Embryonic facial prominence (tissue), 1 donor: ENCODE results near the gene TDRD9.
"Not testable (repeated sequence)": the region's sequence is repeated elsewhere in the genome, so short reads cannot be mapped to it uniquely, and the experiment has no call there.

ENCODE experiments used
- DNase-seq: peaks from one replicate; pipeline ENCODE4 v3.0.0-alpha.2; 2016; ENCODE audit errors: extremely low spot score

TDRD9 gene

GRCh38 chr14:103892247-103892646 lies 36.0 kb upstream of the TDRD9 start:
- DNase-seq: no peak

- DNase-seq: no peak
These were observed 34.1 kb upstream of the TDRD9 start for GRCh38 chr14:103894034-103894722.

- no peak for DNase-seq
These were observed 33.6 kb upstream of the TDRD9 start for GRCh38 chr14:103894723-103895059.

- DNase-seq: no peak
These were observed 31.7 kb upstream of the TDRD9 start for GRCh38 chr14:103896578-103896977.

- DNase-seq: no peak
These were observed 30.9 kb upstream of the TDRD9 start for GRCh38 chr14:103897075-103897947.

- no peak for DNase-seq
These were observed 30.1 kb upstream of the TDRD9 start for GRCh38 chr14:103898204-103898603.

GRCh38 chr14:103898711-103899110 lies 29.5 kb upstream of the TDRD9 start:
- DNase-seq: no peak

- DNase-seq: no peak
These were observed 28.9 kb upstream of the TDRD9 start for GRCh38 chr14:103899316-103899715.

- DNase-seq: no peak
These were observed 28.4 kb upstream of the TDRD9 start for GRCh38 chr14:103899833-103900232.

GRCh38 chr14:103904493-103905107 lies 23.7 kb upstream of the TDRD9 start:
- no peak for DNase-seq

GRCh38 chr14:103905842-103906456 lies 22.3 kb upstream of the TDRD9 start:
- DNase-seq: no peak

- DNase-seq: no peak
These were observed 19.7 kb upstream of the TDRD9 start for GRCh38 chr14:103908580-103908979.

- DNase-seq: no peak
These were observed 18.6 kb upstream of the TDRD9 start for GRCh38 chr14:103909531-103910261.

GRCh38 chr14:103910262-103910935 lies 17.9 kb upstream of the TDRD9 start:
- DNase-seq: peak; percentile 16

- DNase-seq: no peak
These were observed 17.3 kb upstream of the TDRD9 start for GRCh38 chr14:103910984-103911383.

- no peak for DNase-seq
These were observed 12.6 kb upstream of the TDRD9 start for GRCh38 chr14:103915616-103916015.

- DNase-seq: no peak
These were observed 11.5 kb upstream of the TDRD9 start for GRCh38 chr14:103916636-103917262.

GRCh38 chr14:103920981-103921854 lies 7.0 kb upstream of the TDRD9 start:
- peak; percentile 75 for DNase-seq

- DNase-seq: not testable (repeated sequence)
These were observed 6.4 kb upstream of the TDRD9 start for GRCh38 chr14:103921855-103922200.

- no peak for DNase-seq
These were observed 4.4 kb upstream of the TDRD9 start for GRCh38 chr14:103923863-103924262.
